DND-41 (cell line): Measurements from ENCODE around the gene ST3GAL6.

Experiments used
- EZH2 ChIP-seq: IDR thresholded peaks from 3 replicates; pipeline ENCODE4 v1.6.1; 2012; ENCODE audit warnings: borderline replicate concordance, low read depth, mild to moderate bottlenecking, moderate library complexity, low read length, inconsistent platforms; ENCODE audit not compliant: severe bottlenecking
- TF ChIP-seq, protein P1 (sequence below): IDR thresholded peaks from 2 replicates; pipeline ENCODE4 v1.5.1; 2012; ENCODE audit warnings: borderline replicate concordance, low read length, moderate library complexity, mild to moderate bottlenecking; ENCODE audit not compliant: poor library complexity, severe bottlenecking; ENCODE audit errors: extremely low read depth

DNA sequence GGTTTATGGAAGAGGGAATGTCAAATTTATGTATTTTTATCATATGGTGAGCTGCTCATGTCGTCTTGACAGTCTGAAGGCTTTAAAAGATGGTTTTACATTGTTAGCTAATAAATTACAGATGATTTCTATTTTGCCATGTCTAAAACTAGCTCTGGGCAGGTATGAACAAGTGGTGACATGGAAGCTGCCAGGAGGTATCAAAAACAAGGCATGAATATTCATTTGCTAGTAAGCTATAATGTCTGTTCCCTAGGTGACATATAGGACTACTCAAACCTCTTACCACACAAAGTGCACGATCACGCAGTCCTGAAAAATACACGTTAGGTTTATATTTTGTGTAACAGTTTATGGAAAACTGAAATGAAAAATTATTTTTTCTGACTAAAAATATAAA lies 34.8 kb downstream of the ST3GAL6 start:
- TF ChIP-seq, protein P1, sequence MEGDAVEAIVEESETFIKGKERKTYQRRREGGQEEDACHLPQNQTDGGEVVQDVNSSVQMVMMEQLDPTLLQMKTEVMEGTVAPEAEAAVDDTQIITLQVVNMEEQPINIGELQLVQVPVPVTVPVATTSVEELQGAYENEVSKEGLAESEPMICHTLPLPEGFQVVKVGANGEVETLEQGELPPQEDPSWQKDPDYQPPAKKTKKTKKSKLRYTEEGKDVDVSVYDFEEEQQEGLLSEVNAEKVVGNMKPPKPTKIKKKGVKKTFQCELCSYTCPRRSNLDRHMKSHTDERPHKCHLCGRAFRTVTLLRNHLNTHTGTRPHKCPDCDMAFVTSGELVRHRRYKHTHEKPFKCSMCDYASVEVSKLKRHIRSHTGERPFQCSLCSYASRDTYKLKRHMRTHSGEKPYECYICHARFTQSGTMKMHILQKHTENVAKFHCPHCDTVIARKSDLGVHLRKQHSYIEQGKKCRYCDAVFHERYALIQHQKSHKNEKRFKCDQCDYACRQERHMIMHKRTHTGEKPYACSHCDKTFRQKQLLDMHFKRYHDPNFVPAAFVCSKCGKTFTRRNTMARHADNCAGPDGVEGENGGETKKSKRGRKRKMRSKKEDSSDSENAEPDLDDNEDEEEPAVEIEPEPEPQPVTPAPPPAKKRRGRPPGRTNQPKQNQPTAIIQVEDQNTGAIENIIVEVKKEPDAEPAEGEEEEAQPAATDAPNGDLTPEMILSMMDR, result no peak
- no peak for TF ChIP-seq EZH2
